GF-D8 (cell line): ENCODE data around the gene NR1I3.

Source experiments
- DNase-seq: peaks from one replicate; lab custom pipeline; 2025; lab: John Stamatoyannopoulos, UW

NR1I3 gene

GRCh38 chr1:161218301-161219077 lies 19.5 kb downstream of the NR1I3 start:
- DNase-seq: no peak

GRCh38 chr1:161217831-161218230 lies 20.2 kb downstream of the NR1I3 start:
- DNase-seq: no peak

- DNase-seq: peak; percentile 68
Observed at GRCh38 chr1:161216945-161217712, 20.9 kb downstream of the NR1I3 start.

GRCh38 chr1:161215076-161215475 lies 22.9 kb downstream of the NR1I3 start, which contains the start of gene FCER1G:
Gene FCER1G, plus strand, starts transcription at chr1:161215295. Its CDS starts 27 bp downstream, at chr1:161215322.
- DNase-seq: peak; percentile 78

- DNase-seq: no peak
Observed at GRCh38 chr1:161214369-161214768, 23.6 kb downstream of the NR1I3 start.

GRCh38 chr1:161209790-161210409 lies 28.1 kb downstream of the NR1I3 start:
- peak; percentile 36 for DNase-seq

- no peak for DNase-seq
Observed at GRCh38 chr1:161207173-161207572, 30.8 kb downstream of the NR1I3 start.

GRCh38 chr1:161206411-161207140 lies 31.4 kb downstream of the NR1I3 start:
- no peak for DNase-seq

- peak; percentile 95 for DNase-seq
Observed at GRCh38 chr1:161201836-161202712, 35.9 kb downstream of the NR1I3 start, which contains the start of gene NDUFS2. Gene NDUFS2, plus strand, starts transcription at chr1:161202367. Its CDS starts 19 bp downstream, at chr1:161202386.

GRCh38 chr1:161200992-161201835 lies 36.8 kb downstream of the NR1I3 start:
- DNase-seq: peak; percentile 57

- no peak for DNase-seq
Observed at GRCh38 chr1:161200421-161200991, 37.5 kb downstream of the NR1I3 start.

- no peak for DNase-seq
Observed at GRCh38 chr1:161199506-161200139, 38.4 kb downstream of the NR1I3 start.

- no peak for DNase-seq
Observed at GRCh38 chr1:161198897-161199431, 39.0 kb downstream of the NR1I3 start, which contains the start of gene ADAMTS4. Gene ADAMTS4, minus strand, starts transcription at chr1:161199054. Its CDS starts 427 bp downstream, at chr1:161198627.

- no peak for DNase-seq
Observed at GRCh38 chr1:161198194-161198896, 39.7 kb downstream of the NR1I3 start.

GRCh38 chr1:161197560-161198193 lies 40.3 kb downstream of the NR1I3 start:
- DNase-seq: no peak

- no peak for DNase-seq
Observed at GRCh38 chr1:161196521-161197451, 41.2 kb downstream of the NR1I3 start.
